SU-DHL-6 (cell line): ENCODE results near the gene LBX2.

ENCODE experiments used
- H2AFZ ChIP-seq: fragments of 200-600 bp; sonication (generic); 2 replicates; pipeline ENCODE4 v1.6.1; 2014; ENCODE audit warnings: low read depth, mild to moderate bottlenecking, moderate library complexity, mixed read lengths, antibody characterized with exemption, low read length; ENCODE audit not compliant: severe bottlenecking
- H3F3A ChIP-seq: fragments of 200-600 bp; shearing (Covaris generic); 2 replicates; pipeline ENCODE4 v1.6.0; 2016; ENCODE audit warnings: antibody characterized with exemption, mild to moderate bottlenecking; ENCODE audit not compliant: insufficient read depth
- H3K27ac ChIP-seq: fragments of 200-600 bp; sonication (generic); 2 replicates; pipeline ENCODE4 v1.5.1; 2016; ENCODE audit warnings: low read depth, mild to moderate bottlenecking, low read length, moderate library complexity, mixed read lengths
- H3K27me3 ChIP-seq: fragments of 200-600 bp; sonication (generic), shearing (Covaris generic); 2 replicates; pipeline ENCODE4 v1.6.0; 2014; ENCODE audit warnings: mild to moderate bottlenecking, low read length
- H3K36me3 ChIP-seq: fragments of 200-600 bp; sonication (generic); 2 replicates; pipeline ENCODE4 v1.6.1; 2014; ENCODE audit warnings: mild to moderate bottlenecking, low read length, mixed read lengths
- H3K4me2 ChIP-seq: fragments of 300-600, 200-600 bp; shearing (Covaris generic), sonication (generic); 2 replicates; pipeline ENCODE4 v1.6.0; 2014; ENCODE audit warnings: low read length, low read depth, mild to moderate bottlenecking; ENCODE audit not compliant: poor library complexity, severe bottlenecking
- H3K4me3 ChIP-seq: fragments of 200-600 bp; sonication (generic); 2 replicates; pipeline ENCODE4 v1.5.1; 2014; ENCODE audit warnings: antibody characterized with exemption, low read length, mild to moderate bottlenecking, mixed read lengths; ENCODE audit not compliant: insufficient read depth, poor library complexity, severe bottlenecking
- H3K79me2 ChIP-seq: fragments of 200-600 bp; sonication (generic); 2 replicates; pipeline ENCODE4 v1.6.1; 2014; ENCODE audit warnings: mild to moderate bottlenecking, low read length, moderate library complexity; ENCODE audit not compliant: insufficient read depth
- H3K9ac ChIP-seq: fragments of 200-600 bp; sonication (generic); 2 replicates; pipeline ENCODE4 v1.7.0; 2014; ENCODE audit warnings: mild to moderate bottlenecking, low read length
- H3K9me2 ChIP-seq: fragments of 200-600 bp; sonication (generic); replicated peaks from 2 replicates; pipeline ENCODE4 v1.6.1; 2014; ENCODE audit warnings: low read length; ENCODE audit not compliant: insufficient read depth
- H3K9me3 ChIP-seq: fragments of 200-600 bp; sonication (generic); 2 replicates; pipeline ENCODE4 v1.6.1; 2014; ENCODE audit warnings: low read length, mixed read lengths; ENCODE audit not compliant: insufficient read depth
- H4K20me1 ChIP-seq: fragments of 200-600 bp; sonication (generic); 2 replicates; pipeline ENCODE4 v1.6.1; 2014; ENCODE audit warnings: low read depth, mild to moderate bottlenecking, antibody characterized with exemption, low read length, moderate library complexity, mixed read lengths
- EZH2phosphoT487 ChIP-seq: fragments of 200-600 bp; sonication (generic), shearing (Covaris generic); conservative IDR thresholded peaks from 2 replicates; pipeline ENCODE4 v1.6.1; 2018; ENCODE audit warnings: mild to moderate bottlenecking, antibody characterized with exemption, low read length, moderate library complexity, mixed read lengths
- TF ChIP-seq, protein P1 (sequence below): fragments of 200-600 bp; sonication (generic); IDR thresholded peaks from one replicate; pipeline ENCODE4 v1.5.1; 2017; ENCODE audit warnings: antibody characterized with exemption, mild to moderate bottlenecking, low read length, moderate library complexity; ENCODE audit not compliant: insufficient read depth, poor library complexity, severe bottlenecking

Gene LBX2

DNA sequence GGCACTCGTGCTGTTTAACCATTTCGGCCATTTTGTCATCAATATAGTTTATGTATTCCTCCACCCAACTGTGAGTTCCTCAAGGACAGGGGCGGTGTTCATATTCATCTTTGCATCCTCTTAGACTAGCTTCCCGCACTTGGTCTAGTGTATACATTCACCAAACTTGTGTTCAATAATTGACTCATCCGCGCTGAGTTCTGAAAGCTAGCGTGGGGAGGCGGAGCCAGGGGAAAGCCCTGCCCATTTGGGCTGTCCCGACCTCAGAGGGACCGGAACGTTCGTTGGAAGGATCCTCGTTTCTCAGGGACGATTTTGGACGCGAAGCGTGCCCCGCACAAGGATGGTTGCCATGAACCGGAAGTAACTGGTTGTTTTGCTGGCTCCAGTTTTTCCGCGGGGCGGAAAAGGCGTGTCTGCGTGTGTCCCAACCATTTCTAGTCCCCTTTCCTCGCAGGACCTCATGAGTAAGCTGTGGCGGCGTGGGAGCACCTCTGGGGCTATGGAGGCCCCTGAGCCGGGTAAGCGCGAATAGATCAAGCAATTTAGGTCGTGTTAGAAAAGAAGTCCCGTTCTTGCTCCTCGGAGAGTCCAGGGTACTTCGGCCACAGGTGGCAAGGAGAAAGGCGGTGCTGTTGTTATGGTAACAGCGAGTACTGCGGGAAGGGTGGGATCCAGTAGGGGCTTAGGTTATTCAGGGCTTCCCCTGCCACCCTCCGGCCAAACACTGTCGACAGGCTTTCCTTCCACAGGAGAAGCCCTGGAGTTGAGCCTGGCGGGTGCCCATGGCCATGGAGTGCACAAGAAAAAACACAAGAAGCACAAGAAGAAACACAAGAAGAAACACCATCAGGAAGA is 44.5 kb downstream of the LBX2 start, which contains the start of gene INO80B:
TSS of gene INO80B (plus strand) at position 434 of the 858 bp plus-strand sequence. CDS start at position 464, 30 bp downstream.
- Histone ChIP-seq H3K36me3 (no peaks in the 10 kb centered on the region), H3K27me3 (no peaks in the 10 kb centered on the region), H3K79me2 (0 out of 2 replicates have a peak, but pooled peaks cover 6% of the 10 kb centered on the region), H4K20me1 (no peaks in the 10 kb centered on the region), H2AFZ (peak within 1 kb of the TSS; percentile 89), H3K9me3 (no peaks in the 10 kb centered on the region), H3K4me3 (peak within 1 kb of the TSS; percentile 80), H3F3A (peaks cover 29% of the 10 kb centered on the region), H3K9ac (peak within 1 kb of the TSS; percentile 77), H3K4me2 (peak within 1 kb of the TSS; percentile 86), H3K9me2 (no peaks in the 10 kb centered on the region), H3K27ac (no peak within 1 kb of the TSS)
- TF ChIP-seq, protein P1, sequence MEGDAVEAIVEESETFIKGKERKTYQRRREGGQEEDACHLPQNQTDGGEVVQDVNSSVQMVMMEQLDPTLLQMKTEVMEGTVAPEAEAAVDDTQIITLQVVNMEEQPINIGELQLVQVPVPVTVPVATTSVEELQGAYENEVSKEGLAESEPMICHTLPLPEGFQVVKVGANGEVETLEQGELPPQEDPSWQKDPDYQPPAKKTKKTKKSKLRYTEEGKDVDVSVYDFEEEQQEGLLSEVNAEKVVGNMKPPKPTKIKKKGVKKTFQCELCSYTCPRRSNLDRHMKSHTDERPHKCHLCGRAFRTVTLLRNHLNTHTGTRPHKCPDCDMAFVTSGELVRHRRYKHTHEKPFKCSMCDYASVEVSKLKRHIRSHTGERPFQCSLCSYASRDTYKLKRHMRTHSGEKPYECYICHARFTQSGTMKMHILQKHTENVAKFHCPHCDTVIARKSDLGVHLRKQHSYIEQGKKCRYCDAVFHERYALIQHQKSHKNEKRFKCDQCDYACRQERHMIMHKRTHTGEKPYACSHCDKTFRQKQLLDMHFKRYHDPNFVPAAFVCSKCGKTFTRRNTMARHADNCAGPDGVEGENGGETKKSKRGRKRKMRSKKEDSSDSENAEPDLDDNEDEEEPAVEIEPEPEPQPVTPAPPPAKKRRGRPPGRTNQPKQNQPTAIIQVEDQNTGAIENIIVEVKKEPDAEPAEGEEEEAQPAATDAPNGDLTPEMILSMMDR, result no peak
- no peak for TF ChIP-seq EZH2phosphoT487

DNA sequence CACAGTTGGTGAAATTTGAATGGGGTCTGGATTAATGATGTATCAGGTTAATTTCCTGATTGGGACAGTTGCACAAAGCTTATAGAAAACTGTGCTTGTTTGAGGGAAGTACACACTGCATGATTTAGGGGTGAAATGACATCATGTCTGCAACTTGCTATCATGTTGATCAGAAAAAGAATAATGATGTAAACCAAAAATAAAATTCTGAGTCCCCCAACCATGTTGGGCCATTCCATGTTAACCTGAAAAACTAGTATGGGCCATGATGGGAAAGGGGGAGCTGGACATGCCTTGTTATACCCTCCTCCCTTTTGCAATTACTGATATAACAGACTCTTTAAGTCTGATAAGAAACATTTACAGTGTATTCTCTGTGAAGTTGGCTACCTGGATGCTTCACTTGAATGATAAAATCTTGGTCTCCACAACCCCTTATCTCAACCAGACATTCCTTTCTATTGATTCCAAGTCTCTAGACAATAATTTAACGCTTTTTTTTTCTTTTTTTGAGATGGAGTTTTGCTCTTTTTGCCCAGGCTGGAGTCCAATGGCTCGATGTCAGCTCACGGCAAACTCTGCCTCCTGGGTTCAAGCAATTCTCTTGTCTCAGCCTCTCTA is 48.7 kb downstream of the LBX2 start:
- Histone ChIP-seq H2AFZ (no peak overlapping the region), H3K9ac (no peak overlapping the region), H3K9me3 (no peaks in the 10 kb centered on the region), H3K27ac (no peak overlapping the region), H3K4me3 (no peak overlapping the region), H3K79me2 (0 out of 2 replicates have a peak, but pooled peaks cover 1% of the 10 kb centered on the region), H3K4me2 (no peak overlapping the region), H3K9me2 (no peaks in the 10 kb centered on the region), H4K20me1 (no peaks in the 10 kb centered on the region), H3F3A (peaks cover 15% of the 10 kb centered on the region; the same call in 1 of the 2 replicates), H3K27me3 (no peaks in the 10 kb centered on the region), H3K36me3 (no peaks in the 10 kb centered on the region)
- TF ChIP-seq, protein P1, result no peak
- no peak for TF ChIP-seq EZH2phosphoT487

DNA sequence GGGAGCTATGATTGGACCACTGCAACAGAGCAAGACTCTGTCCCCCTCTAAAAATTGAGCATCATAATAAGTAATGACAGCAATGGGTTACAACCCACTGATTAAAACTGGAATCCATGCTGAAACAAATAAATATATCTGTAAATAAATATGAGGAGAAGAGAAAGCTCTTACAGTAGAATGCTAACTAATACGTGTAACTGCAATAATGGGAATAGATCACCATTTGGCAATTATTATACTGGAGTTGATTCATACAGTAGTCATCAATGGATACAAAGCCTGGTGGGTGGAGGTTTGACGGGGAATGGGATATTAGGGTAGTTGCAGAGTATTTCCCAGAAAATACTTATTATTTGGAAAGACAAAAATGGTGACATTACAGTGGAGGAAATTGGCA is 50.6 kb downstream of the LBX2 start:
- no peaks in the 10 kb centered on the region for H3K9me3 ChIP-seq
- no peak overlapping the region for H2AFZ ChIP-seq
- no peak overlapping the region for H3K9ac ChIP-seq
- no peaks in the 10 kb centered on the region for H3K36me3 ChIP-seq
- TF ChIP-seq, protein P1, result no peak
- TF ChIP-seq EZH2phosphoT487, result no peak
- peaks cover 15% of the 10 kb centered on the region; the same call in 1 of the 2 replicates for H3F3A ChIP-seq
- no peak overlapping the region for H3K4me3 ChIP-seq
- H3K9me2 ChIP-seq, result no peaks in the 10 kb centered on the region
- H3K4me2 ChIP-seq, result no peak overlapping the region
- H3K79me2 ChIP-seq, result no peaks in the 10 kb centered on the region
- H3K27ac ChIP-seq, result no peak overlapping the region
- H3K27me3 ChIP-seq, result no peaks in the 10 kb centered on the region
- no peaks in the 10 kb centered on the region for H4K20me1 ChIP-seq
